ENCODE data around the gene RALA. TPM values are rescaled to one million over a fixed set of nuclear protein-coding genes. Genes with fewer than 3 reads are reported as not detected.

RALA gene
- total and polyA plus RNA-seq, 10 of the 15 experiments (the other 5 are each of a cell fraction or from before 2014, with no cell fraction given), result 7.5 to 53.3 (median 23.1) TPM

GRCh38 chr7:39589323-39590111 is 33.9 kb upstream of the RALA start (continued):
- TF ChIP-seq TBL1XR1 (IDR thresholded peaks at IDR 0.05; ENCODE audit: low read depth, low read length) (peak; percentile 49; the same call in 1 of the 2 replicates), ASH2L (IDR thresholded peaks at IDR 0.05; ENCODE audit: borderline replicate concordance, low read depth) (no peak), ZBTB33 (IDR thresholded peaks at IDR 0.05) (no peak), ZSCAN29 (IDR thresholded peaks at IDR 0.05) (no peak), ATF3 (IDR thresholded peaks at IDR 0.05; ENCODE audit: borderline replicate concordance, extremely low read depth, low read depth, low read length) (no peak), ATF7 (IDR thresholded peaks at IDR 0.05; ENCODE audit: low read depth) (peak; percentile 93), PKNOX1 (IDR thresholded peaks at IDR 0.05) (peak; percentile 71), ZNF207 (IDR thresholded peaks at IDR 0.05; ENCODE audit: borderline replicate concordance) (peak; percentile 41; the same call in 1 of the 2 replicates), FOXK2 (IDR thresholded peaks at IDR 0.05) (no peak), POLR2AphosphoS5 (IDR thresholded peaks at IDR 0.05; ENCODE audit: low read length) (no peak), YBX1 (IDR thresholded peaks at IDR 0.05) (no peak), REST (IDR thresholded peaks at IDR 0.05; ENCODE audit: low read depth, low read length) (no peak), HDGF (IDR thresholded peaks at IDR 0.05) (no peak), RB1 (IDR thresholded peaks at IDR 0.05; ENCODE audit: borderline replicate concordance) (no peak; the same call in 1 of the 2 replicates), MEF2B (IDR thresholded peaks at IDR 0.05; ENCODE audit: partially characterized antibody, poor library complexity, severe bottlenecking) (peak; percentile 83), MLLT1 (IDR thresholded peaks at IDR 0.05) (peak; percentile 58; the same call in 1 of the 2 replicates), CBX5 (IDR thresholded peaks at IDR 0.05; ENCODE audit: low read depth) (peak; percentile 71; the same call in 1 of the 2 replicates), TCF3 (IDR thresholded peaks at IDR 0.05; ENCODE audit: borderline replicate concordance, insufficient read depth, low read depth, low read length) (no peak), NFXL1 (IDR thresholded peaks at IDR 0.05; ENCODE audit: borderline replicate concordance) (no peak), SMARCA5 (IDR thresholded peaks at IDR 0.05) (no peak), MTA2 (IDR thresholded peaks at IDR 0.05; ENCODE audit: low read depth) (peak; percentile 92), EED (IDR thresholded peaks at IDR 0.05; ENCODE audit: low read depth) (peak; percentile 98), POU2F2 (IDR thresholded peaks at IDR 0.05; ENCODE audit: borderline replicate concordance, low read depth, low read length) (no peak)
